Measurements from ENCODE around the gene ZNF692.

Gene ZNF692

DNA sequence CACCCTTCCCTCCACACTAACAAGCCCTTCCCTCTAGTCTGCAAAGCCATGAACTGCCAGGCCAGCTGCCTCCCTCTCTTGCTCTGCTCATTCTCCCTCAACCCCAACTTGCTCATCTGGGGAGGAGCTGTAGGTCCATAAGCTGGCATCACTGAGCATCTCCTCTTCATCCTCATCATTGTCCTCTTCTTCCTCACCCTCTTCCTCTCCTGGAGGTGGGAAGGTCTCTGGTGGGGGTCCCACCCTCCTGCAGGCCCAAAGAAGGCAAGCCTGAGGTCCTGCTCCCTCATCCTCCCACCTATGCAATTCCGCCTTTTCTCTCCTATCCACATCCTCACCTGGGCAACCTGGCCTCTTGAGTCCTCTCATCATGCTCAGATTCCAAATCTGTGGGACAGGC is 2.7 kb downstream of the ZNF692 start:
- Histone ChIP-seq H3K4me3 (ENCODE audit: low read depth in 1 of 2, low read length in 2 of 2) (no peak overlapping the region), H3K9me3 (ENCODE audit: insufficient read depth, low read length, severe bottlenecking) (no peaks in the 10 kb centered on the region), H4K20me1 (ENCODE audit: insufficient read depth, low read length) (peaks cover 10% of the 10 kb centered on the region; the same call in 1 of the 2 replicates), H3K27me3 (ENCODE audit: insufficient read depth, low read length, poor library complexity) (no peaks in the 10 kb centered on the region), H3K9ac (ENCODE audit: low read depth, low read length) (peak overlapping the region; percentile 97; the same call in 1 of the 2 replicates), H3K27ac (ENCODE audit: low read length) (no peak overlapping the region), H3K79me2 (ENCODE audit: insufficient read depth, low read length) (peaks cover 35% of the 10 kb centered on the region), H2AFZ (ENCODE audit: low read depth, low read length) (no peak overlapping the region), H3K4me1 (ENCODE audit: insufficient read depth, low read length) (peaks cover 42% of the 10 kb centered on the region), H3K4me2 (ENCODE audit: insufficient read depth, low read length) (peak overlapping the region; percentile 95; the same call in 1 of the 2 replicates), H3K36me3 (ENCODE audit: insufficient read depth, low read length) (peaks cover 53% of the 10 kb centered on the region)
- DNase-seq (no peak), ATAC-seq (ENCODE audit: insufficient read depth, low read depth) (no peak)
- TF ChIP-seq EZH2 (IDR thresholded peaks at IDR 0.05; ENCODE audit: borderline replicate concordance, low read depth, low read length, severe bottlenecking) (no peak), CTCF (IDR thresholded peaks at IDR 0.05; ENCODE audit: borderline replicate concordance, extremely low read depth, low read length, poor library complexity, severe bottlenecking) (no peak)

DNA sequence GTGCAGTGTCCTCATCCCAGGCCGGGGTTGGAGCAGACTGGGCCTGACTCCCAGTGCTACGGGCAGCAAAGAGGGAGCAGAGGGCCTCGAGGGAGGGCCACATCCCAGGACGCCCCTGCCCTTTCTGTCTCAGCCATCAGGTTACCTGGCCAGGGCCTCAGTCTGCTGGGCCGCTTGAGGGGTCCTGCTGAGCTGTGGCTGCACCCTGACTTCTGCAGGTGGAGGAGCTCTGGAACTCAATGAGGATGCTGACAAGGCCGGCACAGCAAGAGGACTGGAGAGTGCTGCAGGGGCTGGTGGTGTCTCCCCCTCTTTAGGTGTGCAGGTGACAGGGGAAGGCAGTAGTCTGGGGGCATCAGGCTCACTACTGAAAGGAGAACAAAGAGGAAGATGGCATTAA is 3.3 kb downstream of the ZNF692 start:
- ATAC-seq (ENCODE audit: insufficient read depth, low read depth) (no peak), DNase-seq (no peak)
- Histone ChIP-seq H3K4me2 (ENCODE audit: insufficient read depth, low read length) (no peak overlapping the region), H3K9me3 (ENCODE audit: insufficient read depth, low read length, severe bottlenecking) (no peaks in the 10 kb centered on the region), H3K9ac (ENCODE audit: low read depth, low read length) (no peak overlapping the region), H3K79me2 (ENCODE audit: insufficient read depth, low read length) (peaks cover 35% of the 10 kb centered on the region), H3K4me1 (ENCODE audit: insufficient read depth, low read length) (peaks cover 42% of the 10 kb centered on the region), H3K27me3 (ENCODE audit: insufficient read depth, low read length, poor library complexity) (no peaks in the 10 kb centered on the region), H3K36me3 (ENCODE audit: insufficient read depth, low read length) (peaks cover 58% of the 10 kb centered on the region), H3K4me3 (ENCODE audit: low read depth in 1 of 2, low read length in 2 of 2) (no peak overlapping the region), H3K27ac (ENCODE audit: low read length) (no peak overlapping the region), H4K20me1 (ENCODE audit: insufficient read depth, low read length) (peaks cover 13% of the 10 kb centered on the region; the same call in 1 of the 2 replicates), H2AFZ (ENCODE audit: low read depth, low read length) (no peak overlapping the region)
- no peak for TF ChIP-seq CTCF (IDR thresholded peaks at IDR 0.05; ENCODE audit: borderline replicate concordance, extremely low read depth, low read length, poor library complexity, severe bottlenecking)
- TF ChIP-seq EZH2 (IDR thresholded peaks at IDR 0.05; ENCODE audit: borderline replicate concordance, low read depth, low read length, severe bottlenecking): no peak

DNA sequence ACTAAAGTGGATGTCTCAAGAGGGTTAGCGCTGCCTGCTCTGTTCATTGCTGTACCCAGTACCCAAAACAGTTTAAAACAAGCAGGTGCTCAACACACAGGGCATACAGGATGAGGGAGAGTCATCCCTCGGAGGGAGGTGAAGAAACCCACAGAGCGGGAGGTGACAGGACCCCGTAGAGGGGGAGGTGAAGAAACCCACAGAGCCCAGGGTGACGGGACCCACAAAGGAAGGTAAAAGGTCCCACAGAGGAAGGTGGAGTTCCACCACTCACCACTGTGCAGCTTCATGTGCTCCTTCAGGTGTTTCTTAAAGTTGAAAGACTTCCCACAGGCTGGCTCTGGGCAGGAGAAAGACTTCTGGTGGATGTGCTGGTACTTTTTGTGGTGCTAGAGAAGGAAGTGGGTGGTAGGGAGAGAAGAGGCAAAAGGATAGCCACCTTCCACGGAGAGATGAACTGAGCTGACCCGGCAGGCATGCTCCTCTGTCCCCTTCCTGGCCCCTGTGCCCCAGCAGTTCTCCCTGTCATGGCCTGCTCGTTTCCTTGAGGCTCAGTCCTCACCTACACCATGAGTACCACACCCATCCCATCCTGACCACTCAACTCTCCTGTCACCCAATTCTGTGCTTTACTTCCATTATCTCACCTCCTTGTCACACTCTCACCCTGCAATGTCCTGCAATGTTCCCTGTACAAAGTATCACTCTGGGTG is 5.1 kb downstream of the ZNF692 start:
- Histone ChIP-seq H3K4me1 (ENCODE audit: insufficient read depth, low read length) (peaks cover 32% of the 10 kb centered on the region), H3K79me2 (ENCODE audit: insufficient read depth, low read length) (peaks cover 35% of the 10 kb centered on the region), H3K36me3 (ENCODE audit: insufficient read depth, low read length) (peaks cover 75% of the 10 kb centered on the region), H2AFZ (ENCODE audit: low read depth, low read length) (no peak overlapping the region), H3K27me3 (ENCODE audit: insufficient read depth, low read length, poor library complexity) (no peaks in the 10 kb centered on the region), H3K9me3 (ENCODE audit: insufficient read depth, low read length, severe bottlenecking) (no peaks in the 10 kb centered on the region), H3K27ac (ENCODE audit: low read length) (no peak overlapping the region), H4K20me1 (ENCODE audit: insufficient read depth, low read length) (peaks cover 17% of the 10 kb centered on the region; the same call in 1 of the 2 replicates), H3K9ac (ENCODE audit: low read depth, low read length) (no peak overlapping the region), H3K4me3 (ENCODE audit: low read depth in 1 of 2, low read length in 2 of 2) (no peak overlapping the region), H3K4me2 (ENCODE audit: insufficient read depth, low read length) (no peak overlapping the region)
- ATAC-seq (ENCODE audit: insufficient read depth, low read depth) (no peak), DNase-seq (no peak)
- TF ChIP-seq EZH2 (IDR thresholded peaks at IDR 0.05; ENCODE audit: borderline replicate concordance, low read depth, low read length, severe bottlenecking) (no peak), CTCF (IDR thresholded peaks at IDR 0.05; ENCODE audit: borderline replicate concordance, extremely low read depth, low read length, poor library complexity, severe bottlenecking) (no peak)
